Ascending aorta (tissue), 2 donors: ENCODE measurements around the gene TADA1. TPM values are rescaled to one million over a fixed set of nuclear protein-coding genes. Genes with fewer than 3 reads are reported as not detected.

Experiments used
- DNase-seq, 2 donors: peaks; one replicate each; pipeline ENCODE4 v3.0.0-alpha.2; 2019; ENCODE audit warnings: low spot score in 2 of 2
- H3K27ac ChIP-seq, 2 donors: fragments of 200-600 bp; sonication (generic); one replicate each; pipeline ENCODE4 v1.5.1; 2016 to 2017; ENCODE audit warnings: mild to moderate bottlenecking in 1 of 2
- H3K27me3 ChIP-seq: fragments of 200-600 bp; sonication (generic); one replicate; pipeline ENCODE4 v1.5.1; 2017
- H3K36me3 ChIP-seq, 2 donors: fragments of 200-600 bp; sonication (generic); one replicate each; pipeline ENCODE4 v1.5.1; 2016
- H3K4me1 ChIP-seq, 2 donors: fragments of 200-600 bp; sonication (generic); one replicate each; pipeline ENCODE4 v1.5.1; 2016 to 2017; ENCODE audit warnings: mild to moderate bottlenecking in 1 of 2
- H3K4me3 ChIP-seq, 2 donors: fragments of 200-600 bp; sonication (generic); one replicate each; pipeline ENCODE4 v1.5.1; 2016 to 2017; ENCODE audit warnings: mild to moderate bottlenecking in 1 of 2
- H3K9me3 ChIP-seq, 2 donors: fragments of 200-600 bp; sonication (generic); one replicate each; pipeline ENCODE4 v1.5.1; 2016
- CTCF ChIP-seq, 3 experiments: fragments of 200-600 bp in 2 of 3; fragments of 450-650 bp in 1 of 3; sonication (generic) in 2 of 3; IDR thresholded peaks; one replicate each; pipeline ENCODE4 v1.5.1; 2016 to 2019; ENCODE audit warnings: antibody characterized with exemption in 3 of 3, mild to moderate bottlenecking in 1 of 3, moderate library complexity in 1 of 3
- intact Hi-C: fragments of 100-400 bp; cut with DNase I; formaldehyde crosslinking; loops from one replicate; pipeline ENCODE4 v1.15.1; 2023
- total RNA-seq: library from RNA; depleted of rRNA; stranded (reverse); fragments of >200 nt; gene quantifications from one replicate; pipeline ENCODE4 v1.1.0, GENCODE V29; 2016

The TADA1 gene
- total RNA-seq, 1 donor from 2014 or later = 12.8 TPM

- peak overlapping the region; percentile 13 to 75 for H3K27ac ChIP-seq
- no peaks in the 10 kb centered on the region for H3K27me3 ChIP-seq
- DNase-seq = no peak
- H3K9me3 ChIP-seq = no peaks in the 10 kb centered on the region
- TF ChIP-seq CTCF (IDR thresholded peaks at IDR 0.05) = no peak
- H3K4me1 ChIP-seq = peaks cover 18 to 38% of the 10 kb centered on the region in 2 donors
- peaks cover 55 to 65% of the 10 kb centered on the region in 2 donors for H3K36me3 ChIP-seq
- H3K4me3 ChIP-seq = peak overlapping the region in 1 of 2 donors; percentile 3
- intact Hi-C loops = loop anchor here (10.0 kb wide), 1 partner anchor 611 kb away; no protein-coding TSS in a partner anchor
Measured at GRCh38 chr1:166843769-166844596, 32.1 kb downstream of the TADA1 start.

GRCh38 chr1:166843322-166843721 lies 32.7 kb downstream of the TADA1 start:
- Histone ChIP-seq H3K27me3 (no peaks in the 10 kb centered on the region), H3K36me3 (peaks cover 49 to 58% of the 10 kb centered on the region in 2 donors), H3K27ac (peak overlapping the region; percentile 13 to 75), H3K9me3 (no peaks in the 10 kb centered on the region), H3K4me1 (peaks cover 18 to 42% of the 10 kb centered on the region in 2 donors), H3K4me3 (no peak overlapping the region)
- TF ChIP-seq CTCF (IDR thresholded peaks at IDR 0.05) = no peak
- intact Hi-C loops = loop anchor here (10.0 kb wide), 1 partner anchor 611 kb away; no protein-coding TSS in a partner anchor
- DNase-seq = no peak

GRCh38 chr1:166840309-166841274 lies 35.5 kb downstream of the TADA1 start:
- H3K9me3 ChIP-seq = no peaks in the 10 kb centered on the region
- peaks cover 33 to 42% of the 10 kb centered on the region in 2 donors for H3K36me3 ChIP-seq
- intact Hi-C loops = loop anchor here (2.0 to 10.0 kb wide), 2 partner anchors 380 to 614 kb away; partner anchors contain the start of gene POU2F1
- no peak for TF ChIP-seq CTCF (IDR thresholded peaks at IDR 0.05)
- no peaks in the 10 kb centered on the region for H3K27me3 ChIP-seq
- peak in 1 of 2 donors; percentile 63 for DNase-seq
- peak overlapping the region; percentile 88 to 93 for H3K27ac ChIP-seq
- H3K4me3 ChIP-seq = peak overlapping the region; percentile 74 to 80
- H3K4me1 ChIP-seq = peaks cover 18 to 42% of the 10 kb centered on the region in 2 donors

- Histone ChIP-seq H3K9me3 (no peaks in the 10 kb centered on the region), H3K27ac (peak overlapping the region; percentile 88 to 93), H3K4me3 (peak overlapping the region; percentile 74 to 80), H3K27me3 (no peaks in the 10 kb centered on the region), H3K36me3 (peaks cover 28 to 36% of the 10 kb centered on the region in 2 donors), H3K4me1 (peaks cover 18 to 42% of the 10 kb centered on the region in 2 donors)
- peak in 1 of 2 donors; percentile 75 for DNase-seq
- TF ChIP-seq CTCF (IDR thresholded peaks at IDR 0.05) = peak in 1 of 3 experiments; percentile 21
- intact Hi-C loops = loop anchor here (1.0 to 10.0 kb wide), 6 partner anchors 37 to 1242 kb away; partner anchors contain the start of genes CREG1, POU2F1 and TADA1
Measured at GRCh38 chr1:166839600-166840308, 36.3 kb downstream of the TADA1 start.
